Liver (tissue), 9 donors: Measurements from ENCODE around the gene ATOX1. TPM values are rescaled to one million over a fixed set of nuclear protein-coding genes. Genes with fewer than 3 reads are reported as not detected.
A peak's percentile ranks its signal among the peaks of the same experiment; 100 is the strongest.

Source experiments
- DNase-seq: peaks from one replicate; pipeline ENCODE4 v3.0.0-alpha.2; 2017; ENCODE audit warnings: low spot score
- H3K27ac ChIP-seq, 2 donors: one replicate each; pipeline ENCODE4 v1.7.0; 2013; ENCODE audit warnings: inconsistent platforms in 2 of 2, low read length in 2 of 2, control low read depth in 1 of 2, low read depth in 1 of 2, mild to moderate bottlenecking in 1 of 2
- H3K27me3 ChIP-seq, 4 donors: one replicate each; pipeline versions ENCODE4 v1.6.1 to v1.7.0; 2013; ENCODE audit warnings: low read length in 3 of 4, inconsistent platforms in 1 of 4, mild to moderate bottlenecking in 1 of 4, moderate library complexity in 1 of 4; ENCODE audit not compliant: control insufficient read depth in 4 of 4, insufficient read depth in 4 of 4
- H3K36me3 ChIP-seq, 4 donors: one replicate each; pipeline versions ENCODE4 v1.6.1 to v1.7.0; 2013; ENCODE audit warnings: low read length in 3 of 4, mild to moderate bottlenecking in 3 of 4, low read depth in 1 of 4, moderate library complexity in 1 of 4; ENCODE audit not compliant: control insufficient read depth in 4 of 4, insufficient read depth in 3 of 4
- H3K4me1 ChIP-seq, 4 donors: one replicate each; pipeline versions ENCODE4 v1.6.1 to v1.7.0; 2013; ENCODE audit warnings: low read length in 3 of 4, mild to moderate bottlenecking in 3 of 4, moderate library complexity in 1 of 4; ENCODE audit not compliant: control insufficient read depth in 4 of 4, insufficient read depth in 4 of 4
- H3K4me3 ChIP-seq, 3 donors: one replicate each; pipeline versions ENCODE4 v1.6.1 to v1.7.0; 2013; ENCODE audit warnings: low read length in 3 of 3, control low read depth in 1 of 3, low read depth in 1 of 3, mild to moderate bottlenecking in 1 of 3
- H3K9ac ChIP-seq, 2 donors: one replicate each; pipeline ENCODE4 v1.7.0; 2013; ENCODE audit warnings: low read length in 2 of 2, mild to moderate bottlenecking in 2 of 2, moderate library complexity in 2 of 2, control low read depth in 1 of 2, low read depth in 1 of 2
- H3K9me3 ChIP-seq, 4 donors: one replicate each; pipeline versions ENCODE4 v1.6.1 to v1.7.0; 2013; ENCODE audit warnings: low read length in 3 of 4; ENCODE audit not compliant: control insufficient read depth in 4 of 4
- ATF3 ChIP-seq: IDR thresholded peaks from 2 replicates; pipeline ENCODE4 v1.6.1; 2016; ENCODE audit warnings: antibody characterized with exemption
- CTCF ChIP-seq: fragments of 150-350 bp; IDR thresholded peaks from 2 replicates; pipeline ENCODE4 v1.5.1; 2017; ENCODE audit warnings: improper control_type of control experiment, low read depth, low read length; ENCODE audit not compliant: missing input control
- EGR1 ChIP-seq, 2 donors: IDR thresholded peaks; 2 replicates each; pipeline ENCODE4 v1.6.1; 2016 to 2018; ENCODE audit warnings: antibody characterized with exemption in 2 of 2, low read depth in 2 of 2
- FOXA1 ChIP-seq: IDR thresholded peaks from 2 replicates; pipeline ENCODE4 v1.6.1; 2016; ENCODE audit warnings: antibody characterized with exemption
- FOXA2 ChIP-seq: IDR thresholded peaks from 2 replicates; pipeline ENCODE4 v1.6.1; 2016; ENCODE audit warnings: antibody characterized with exemption
- GABPA ChIP-seq, 2 donors: IDR thresholded peaks in 1 of 2; conservative IDR thresholded peaks in 1 of 2; 2 replicates each; pipeline ENCODE4 v1.6.1; 2016; ENCODE audit warnings: antibody characterized with exemption in 2 of 2, mild to moderate bottlenecking in 1 of 2, moderate library complexity in 1 of 2
- HNF4A ChIP-seq, 2 donors: conservative IDR thresholded peaks; 2 replicates each; pipeline ENCODE4 v1.6.1; 2016; ENCODE audit warnings: antibody characterized with exemption in 2 of 2, mild to moderate bottlenecking in 2 of 2
- HNF4G ChIP-seq: IDR thresholded peaks from 2 replicates; pipeline ENCODE4 v1.6.1; 2016; ENCODE audit warnings: antibody characterized with exemption
- JUND ChIP-seq, 2 donors: IDR thresholded peaks; 2 replicates each; pipeline ENCODE4 v1.6.1; 2016; ENCODE audit warnings: antibody characterized with exemption in 2 of 2
- MAX ChIP-seq: IDR thresholded peaks from 2 replicates; pipeline ENCODE4 v1.6.1; 2016; ENCODE audit warnings: antibody characterized with exemption
- NR2F2 ChIP-seq: IDR thresholded peaks from 2 replicates; pipeline ENCODE4 v1.6.1; 2016; ENCODE audit warnings: antibody characterized with exemption
- RAD21 ChIP-seq, 2 donors: IDR thresholded peaks; 2 replicates each; pipeline ENCODE4 v1.6.1; 2016; ENCODE audit warnings: antibody characterized with exemption in 2 of 2, mild to moderate bottlenecking in 2 of 2
- REST ChIP-seq: IDR thresholded peaks from 2 replicates; pipeline ENCODE4 v1.6.1; 2016; ENCODE audit warnings: antibody characterized with exemption, mild to moderate bottlenecking
- RXRA ChIP-seq, 2 donors: IDR thresholded peaks; 2 replicates each; pipeline ENCODE4 v1.6.1; 2017 to 2018; ENCODE audit warnings: antibody characterized with exemption in 2 of 2, mild to moderate bottlenecking in 1 of 2
- SP1 ChIP-seq: IDR thresholded peaks from 2 replicates; pipeline ENCODE4 v1.6.1; 2018; ENCODE audit warnings: antibody characterized with exemption, mild to moderate bottlenecking
- TAF1 ChIP-seq: conservative IDR thresholded peaks from 2 replicates; pipeline ENCODE4 v1.6.1; 2016; ENCODE audit warnings: antibody characterized with exemption, mild to moderate bottlenecking
- YY1 ChIP-seq: IDR thresholded peaks from 2 replicates; pipeline ENCODE4 v1.6.1; 2016; ENCODE audit warnings: antibody characterized with exemption, mild to moderate bottlenecking
- ZBTB33 ChIP-seq: IDR thresholded peaks from 2 replicates; pipeline ENCODE4 v1.6.1; 2016; ENCODE audit warnings: antibody characterized with exemption
- WGBS: extraction: QIAGEN DNeasy Blood & Tissue Kit; methylation state at CpG from one replicate; pipeline ENCODE4 v1.1.7; 2013; 5-methylcytosine and 5-hydroxymethylcytosine counted together
- polyA plus RNA-seq, 2 donors: library from polyadenylated mRNA; stranded (reverse) in 1 of 2; unstranded in 1 of 2; fragments of 200-250 nt in 1 of 2; fragments of >200 nt in 1 of 2; fragmentation: Nextera tagmentation in 1 of 2; extraction: Ambion mirVana in 1 of 2; gene quantifications; one replicate each; pipeline versions ENCODE4 v1.2.1 to v1.2.3, GENCODE V29; 2013 to 2015
- total RNA-seq, 2 donors: library from RNA; depleted of rRNA; stranded (reverse); fragments of >200 nt; gene quantifications; one replicate each; pipeline ENCODE4 v1.2.3, GENCODE V29; 2014
- donor health status: healthy.
- donor health status: healthy.
- donor health status: healthy.
- donor health status: healthy.
- donor health status: healthy.

The ATOX1 gene
- total and polyA plus RNA-seq, 4 donors: 25.9 to 307 (median 95.6) TPM

GRCh38 chr5:151771259-151772028 is 13.0 kb upstream of the ATOX1 start, which contains the start of gene G3BP1:
Gene G3BP1 (plus strand): TSS chr5:151771954. CDS start chr5:151786621, 14,667 bp downstream.
- no peaks in the 10 kb centered on the region for H3K27me3 ChIP-seq
- no peaks in the 10 kb centered on the region for H3K36me3 ChIP-seq
- H3K27ac ChIP-seq: peak within 1 kb of the TSS; percentile 91 to 97
- peak within 1 kb of the TSS; percentile 86 to 88 for H3K9ac ChIP-seq
- WGBS: under 1% methylated on average over 49 of the region's 49 CpGs
- peak; percentile 98 for DNase-seq
- no peaks in the 10 kb centered on the region for H3K9me3 ChIP-seq
- peak; percentile 91 for TF ChIP-seq YY1
- peak; percentile 5 to 56 for TF ChIP-seq JUND (IDR thresholded peaks at IDR 0.05)
- TF ChIP-seq HNF4G: no peak
- TF ChIP-seq ATF3: peak; percentile 62
- peak; percentile 63 for TF ChIP-seq ZBTB33
- TF ChIP-seq HNF4A (conservative IDR thresholded peaks at IDR 0.05): peak; percentile 20 to 42
- TF ChIP-seq GABPA (IDR thresholded peaks at IDR 0.05 in 1 of 2, conservative IDR thresholded peaks at IDR 0.05 in 1 of 2): peak; percentile 74 to 91
- peak; percentile 84 for TF ChIP-seq MAX
- peak; percentile 57 for TF ChIP-seq FOXA2
- TF ChIP-seq TAF1: peak; percentile 78
- peak; percentile 11 to 53 for TF ChIP-seq RXRA (IDR thresholded peaks at IDR 0.05)
- peak; percentile 87 for TF ChIP-seq REST
- no peak for TF ChIP-seq NR2F2
- peak; percentile 73 for TF ChIP-seq CTCF
- TF ChIP-seq FOXA1: peak; percentile 76
- peak; percentile 71 to 86 for TF ChIP-seq RAD21 (IDR thresholded peaks at IDR 0.05)
- TF ChIP-seq EGR1 (IDR thresholded peaks at IDR 0.05; ENCODE audit: low read depth in 2 of 2): no peak
- TF ChIP-seq SP1: peak; percentile 99
- peaks cover 6 to 42% (median 26%) of the 10 kb centered on the region in 4 donors for H3K4me1 ChIP-seq
- peak within 1 kb of the TSS; percentile 90 to 97 (median 94) for H3K4me3 ChIP-seq
